Stimulated activated naive CD8-positive, alpha-beta T cell treated with anti-CD3 and anti-CD28 coated beads, Interleukin-15, amount 100 ng/mL, for 72 hours (primary cell): ENCODE measurements around the gene OGFR.
A peak's percentile ranks its signal among the peaks of the same experiment; 100 is the strongest.

Source experiments
- ATAC-seq: fragments of 150-1000 bp; cut with Tn5 transposase; 2 replicates; pipeline ENCODE4 v1.10.0; 2021; ENCODE audit warnings: mild to moderate bottlenecking, moderate library complexity
- DNase-seq, 2 donors: peaks; one replicate each; pipeline ENCODE4 v3.0.0; 2021 to 2022
- H3K27ac Mint-ChIP-seq, 2 donors: one replicate each; pipeline ENCODE4 v1.8.0; 2022; ENCODE audit warnings: mild to moderate bottlenecking in 2 of 2, mixed read lengths in 2 of 2, moderate library complexity in 2 of 2
- H3K27me3 Mint-ChIP-seq: one replicate; pipeline ENCODE4 v1.8.0; 2022; ENCODE audit warnings: mixed read lengths
- H3K4me1 Mint-ChIP-seq: one replicate; pipeline ENCODE4 v1.8.0; 2022; ENCODE audit warnings: mild to moderate bottlenecking, mixed read lengths
- H3K4me3 Mint-ChIP-seq, 2 donors: one replicate each; pipeline ENCODE4 v1.8.0; 2022; ENCODE audit warnings: mild to moderate bottlenecking in 2 of 2, mixed read lengths in 2 of 2, moderate library complexity in 1 of 2
- H3K9me3 Mint-ChIP-seq, 2 donors: one replicate each; pipeline ENCODE4 v1.8.0; 2022; ENCODE audit warnings: mixed read lengths in 2 of 2

Gene OGFR

GRCh38 chr20:62776035-62776691, 28.5 kb upstream of the OGFR start:
- DNase-seq (no peak), ATAC-seq (no peak)
- no peaks in the 10 kb centered on the region for H3K9me3 Mint-ChIP-seq
- H3K4me3 Mint-ChIP-seq, result peak overlapping the region; percentile 77 to 82
- peaks cover 71% of the 10 kb centered on the region for H3K4me1 Mint-ChIP-seq
- H3K27ac Mint-ChIP-seq, result peak overlapping the region; percentile 96 to 98
- H3K27me3 Mint-ChIP-seq, result no peaks in the 10 kb centered on the region

- Mint-ChIP-seq H3K9me3 (no peaks in the 10 kb centered on the region), H3K4me3 (peak overlapping the region; percentile 77 to 82), H3K4me1 (peaks cover 65% of the 10 kb centered on the region), H3K27me3 (no peaks in the 10 kb centered on the region), H3K27ac (peak overlapping the region; percentile 98)
- peak; percentile 40 to 67 for DNase-seq
- ATAC-seq, result peak; percentile 93
Measured at GRCh38 chr20:62776692-62777527, 27.7 kb upstream of the OGFR start.

DNA sequence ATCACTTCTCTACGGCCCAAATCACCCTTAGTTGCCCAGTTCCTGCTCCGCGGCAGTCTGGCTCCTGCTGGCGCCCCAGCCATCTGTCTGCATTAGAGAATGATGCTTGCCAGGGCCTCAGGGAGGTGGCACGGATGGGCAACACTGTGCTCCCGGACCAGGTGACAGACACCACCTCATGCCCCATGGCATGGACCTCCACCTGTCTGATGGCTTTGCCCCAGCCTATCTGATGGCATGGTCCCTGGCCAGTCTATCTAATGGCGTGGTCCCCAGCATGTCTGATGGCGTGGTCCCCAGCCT, 27.2 kb upstream of the OGFR start:
- Mint-ChIP-seq H3K4me3 (peak overlapping the region; percentile 77 to 82), H3K27ac (peak overlapping the region; percentile 98)

DNA sequence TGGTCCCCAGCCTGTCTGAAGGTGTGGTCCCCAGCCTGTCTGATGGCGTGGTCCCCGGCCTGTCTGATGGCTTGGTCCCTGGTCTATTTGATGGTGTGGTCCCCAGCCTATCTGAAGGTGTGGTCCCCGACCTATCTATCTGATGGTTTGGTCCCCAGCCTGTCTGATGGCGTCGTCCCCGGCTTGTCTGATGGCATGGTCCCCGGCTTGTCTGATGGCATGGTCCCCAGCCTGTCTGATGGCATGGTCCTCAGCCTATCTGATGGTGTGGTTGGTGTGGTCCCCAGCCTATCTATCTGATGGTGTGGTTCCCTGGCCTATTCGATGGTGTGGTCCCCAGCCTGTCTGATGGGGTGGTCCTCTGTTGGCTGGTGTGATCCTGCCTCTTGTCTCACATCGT, 26.6 kb upstream of the OGFR start:
- Mint-ChIP-seq H3K27ac (no peak overlapping the region), H3K9me3 (no peaks in the 10 kb centered on the region), H3K4me1 (peaks cover 53% of the 10 kb centered on the region), H3K4me3 (no peak overlapping the region), H3K27me3 (no peaks in the 10 kb centered on the region)
- DNase-seq (no peak), ATAC-seq (no peak)

More for the DNA sequence above, 27.2 kb upstream of the OGFR start:
- ATAC-seq, result no peak
- H3K9me3 Mint-ChIP-seq, result no peaks in the 10 kb centered on the region
- DNase-seq, result no peak
- H3K27me3 Mint-ChIP-seq, result no peaks in the 10 kb centered on the region
- peaks cover 59% of the 10 kb centered on the region for H3K4me1 Mint-ChIP-seq

- Mint-ChIP-seq H3K27ac (peak overlapping the region in 1 of 2 donors; percentile 63), H3K4me1 (peaks cover 46% of the 10 kb centered on the region)
- ATAC-seq, result no peak
Measured at GRCh38 chr20:62778601-62779416, 25.8 kb upstream of the OGFR start.

DNA sequence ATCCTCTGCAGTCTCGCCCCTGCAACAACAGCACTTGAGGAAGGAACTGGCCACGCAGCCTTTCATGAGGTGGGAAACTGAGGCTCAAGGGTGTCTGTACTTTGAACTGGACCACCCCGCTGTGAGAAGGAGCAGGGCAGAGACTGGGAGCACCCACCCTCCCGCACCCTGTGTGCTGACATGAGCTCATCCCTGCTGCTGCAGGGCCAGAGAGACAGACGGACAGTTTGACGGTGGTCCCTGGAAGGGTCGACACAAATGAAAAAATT, 25.3 kb upstream of the OGFR start:
- Mint-ChIP-seq H3K4me1 (peaks cover 40% of the 10 kb centered on the region), H3K27ac (no peak overlapping the region), H3K9me3 (no peaks in the 10 kb centered on the region), H3K4me3 (no peak overlapping the region), H3K27me3 (no peaks in the 10 kb centered on the region)
- ATAC-seq, result no peak
- DNase-seq, result no peak

More at GRCh38 chr20:62778601-62779416, 25.8 kb upstream of the OGFR start:
- H3K4me3 Mint-ChIP-seq, result no peak overlapping the region
- no peaks in the 10 kb centered on the region for H3K9me3 Mint-ChIP-seq
- H3K27me3 Mint-ChIP-seq, result no peaks in the 10 kb centered on the region
- no peak for DNase-seq

- ATAC-seq (no peak), DNase-seq (no peak)
- Mint-ChIP-seq H3K9me3 (no peaks in the 10 kb centered on the region), H3K27ac (no peak overlapping the region), H3K4me1 (peaks cover 32% of the 10 kb centered on the region), H3K27me3 (no peaks in the 10 kb centered on the region), H3K4me3 (no peak overlapping the region)
Measured at GRCh38 chr20:62780204-62780603, 24.4 kb upstream of the OGFR start.

DNA sequence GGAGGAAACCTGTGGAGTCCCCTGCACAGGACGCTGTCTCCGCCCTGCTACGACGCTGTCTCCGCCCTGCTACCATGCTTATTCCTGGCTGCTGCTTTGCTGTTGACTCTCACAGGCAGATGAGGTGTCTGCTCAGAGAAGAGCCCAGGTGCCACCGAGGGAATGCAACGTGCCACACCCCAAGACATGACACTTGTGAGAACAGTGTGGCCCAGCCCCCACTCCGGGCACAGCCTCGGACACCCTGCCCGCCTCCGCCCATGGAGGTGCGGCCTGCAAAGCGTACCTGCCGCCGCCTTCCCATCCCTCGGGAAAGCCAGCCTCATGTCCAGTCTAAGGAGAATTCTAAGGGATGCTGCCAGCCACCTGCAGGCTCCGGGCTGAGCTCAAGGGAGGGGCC, 23.9 kb upstream of the OGFR start:
- H3K9me3 Mint-ChIP-seq, result no peaks in the 10 kb centered on the region
- no peaks in the 10 kb centered on the region for H3K27me3 Mint-ChIP-seq
- DNase-seq, result no peak
- no peak for ATAC-seq
- no peak overlapping the region for H3K4me3 Mint-ChIP-seq
- H3K27ac Mint-ChIP-seq, result no peak overlapping the region
- H3K4me1 Mint-ChIP-seq, result peaks cover 27% of the 10 kb centered on the region

- no peak for ATAC-seq
- H3K27me3 Mint-ChIP-seq, result no peaks in the 10 kb centered on the region
- H3K4me3 Mint-ChIP-seq, result no peak overlapping the region
- DNase-seq, result no peak
- H3K27ac Mint-ChIP-seq, result no peak overlapping the region
- peaks cover 15% of the 10 kb centered on the region for H3K4me1 Mint-ChIP-seq
- H3K9me3 Mint-ChIP-seq, result no peaks in the 10 kb centered on the region
Measured at GRCh38 chr20:62782149-62782892, 22.3 kb upstream of the OGFR start.

DNA sequence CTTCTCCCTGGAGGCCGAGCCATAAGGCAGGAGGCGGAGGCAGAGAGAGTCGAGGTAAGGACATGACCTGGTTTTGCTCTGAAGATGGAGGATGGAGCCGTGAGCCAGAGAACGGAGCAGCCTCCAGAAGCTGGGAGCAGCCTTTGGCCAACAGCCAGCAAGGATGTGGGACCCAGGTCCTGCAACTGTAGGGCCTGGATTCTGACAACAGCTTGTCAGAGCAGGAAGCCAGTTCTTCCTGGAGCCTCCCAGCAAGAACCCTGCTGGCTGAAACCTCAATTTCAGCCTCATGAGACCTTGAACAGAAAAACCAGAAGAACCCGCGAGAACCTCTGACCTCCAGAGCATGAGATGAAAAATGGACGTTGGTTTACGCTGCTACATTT, 21.7 kb upstream of the OGFR start:
- DNase-seq (no peak), ATAC-seq (no peak)
- peaks cover 17% of the 10 kb centered on the region for H3K4me1 Mint-ChIP-seq
- no peaks in the 10 kb centered on the region for H3K27me3 Mint-ChIP-seq
- H3K4me3 Mint-ChIP-seq, result no peak overlapping the region
- no peaks in the 10 kb centered on the region for H3K9me3 Mint-ChIP-seq
- H3K27ac Mint-ChIP-seq, result no peak overlapping the region

- H3K4me1 Mint-ChIP-seq, result peaks cover 14% of the 10 kb centered on the region
- no peak for ATAC-seq
- no peaks in the 10 kb centered on the region for H3K9me3 Mint-ChIP-seq
- no peaks in the 10 kb centered on the region for H3K27me3 Mint-ChIP-seq
- no peak overlapping the region for H3K4me3 Mint-ChIP-seq
- DNase-seq, result no peak
- H3K27ac Mint-ChIP-seq, result peak overlapping the region in 1 of 2 donors; percentile 82
Measured at GRCh38 chr20:62784497-62784896, 20.1 kb upstream of the OGFR start.

- ATAC-seq (peak; percentile 69), DNase-seq (no peak)
- H3K27ac Mint-ChIP-seq, result peak overlapping the region in 1 of 2 donors; percentile 54
- no peaks in the 10 kb centered on the region for H3K9me3 Mint-ChIP-seq
- H3K4me3 Mint-ChIP-seq, result no peak overlapping the region
- H3K4me1 Mint-ChIP-seq, result peaks cover 14% of the 10 kb centered on the region
- H3K27me3 Mint-ChIP-seq, result no peaks in the 10 kb centered on the region
Measured at GRCh38 chr20:62785393-62785792, 19.2 kb upstream of the OGFR start.

GRCh38 chr20:62786157-62786556, 18.5 kb upstream of the OGFR start:
- Mint-ChIP-seq H3K27ac (no peak overlapping the region), H3K9me3 (no peaks in the 10 kb centered on the region), H3K27me3 (no peaks in the 10 kb centered on the region), H3K4me1 (peaks cover 17% of the 10 kb centered on the region), H3K4me3 (no peak overlapping the region)
- DNase-seq (no peak), ATAC-seq (no peak)

DNA sequence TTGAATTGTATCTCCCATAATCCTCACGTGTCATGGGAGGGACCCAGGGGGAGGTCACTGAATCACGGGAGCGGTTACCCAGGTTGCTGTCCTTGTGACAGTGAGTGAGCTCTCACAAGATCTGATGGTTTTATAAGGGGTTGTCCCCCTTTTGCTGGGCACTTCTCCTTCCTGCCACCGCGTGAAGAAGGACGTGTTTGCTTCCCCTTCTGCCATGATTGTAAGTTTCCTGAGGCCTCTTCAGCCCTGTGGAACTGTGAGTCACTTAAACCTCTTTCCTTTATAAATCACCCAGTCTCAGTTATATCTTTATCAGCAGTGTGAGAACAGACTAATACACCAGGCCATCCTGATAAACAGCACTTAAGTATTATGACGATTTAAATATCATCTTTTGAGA, 17.3 kb upstream of the OGFR start:
- H3K4me3 Mint-ChIP-seq, result no peak overlapping the region
- H3K4me1 Mint-ChIP-seq, result peaks cover 26% of the 10 kb centered on the region
- H3K27me3 Mint-ChIP-seq, result no peaks in the 10 kb centered on the region
- ATAC-seq (no peak), DNase-seq (no peak)
- peak overlapping the region in 1 of 2 donors; percentile 63 for H3K27ac Mint-ChIP-seq
- no peaks in the 10 kb centered on the region for H3K9me3 Mint-ChIP-seq

- no peaks in the 10 kb centered on the region for H3K27me3 Mint-ChIP-seq
- H3K9me3 Mint-ChIP-seq, result no peaks in the 10 kb centered on the region
- H3K4me1 Mint-ChIP-seq, result peaks cover 31% of the 10 kb centered on the region
- DNase-seq (no peak), ATAC-seq (no peak)
- H3K27ac Mint-ChIP-seq, result no peak overlapping the region
- no peak overlapping the region for H3K4me3 Mint-ChIP-seq
Measured at GRCh38 chr20:62787866-62788265, 16.8 kb upstream of the OGFR start.
